DMS114 treated with DMSO at 0.1 percent for 48 hours (cell line): ENCODE data around the gene CLMN.

Experiments used
- DNase-seq: peaks from one replicate; lab custom pipeline; 2025; ENCODE audit not compliant: unreplicated experiment; lab: John Stamatoyannopoulos, UW

CLMN gene

DNA sequence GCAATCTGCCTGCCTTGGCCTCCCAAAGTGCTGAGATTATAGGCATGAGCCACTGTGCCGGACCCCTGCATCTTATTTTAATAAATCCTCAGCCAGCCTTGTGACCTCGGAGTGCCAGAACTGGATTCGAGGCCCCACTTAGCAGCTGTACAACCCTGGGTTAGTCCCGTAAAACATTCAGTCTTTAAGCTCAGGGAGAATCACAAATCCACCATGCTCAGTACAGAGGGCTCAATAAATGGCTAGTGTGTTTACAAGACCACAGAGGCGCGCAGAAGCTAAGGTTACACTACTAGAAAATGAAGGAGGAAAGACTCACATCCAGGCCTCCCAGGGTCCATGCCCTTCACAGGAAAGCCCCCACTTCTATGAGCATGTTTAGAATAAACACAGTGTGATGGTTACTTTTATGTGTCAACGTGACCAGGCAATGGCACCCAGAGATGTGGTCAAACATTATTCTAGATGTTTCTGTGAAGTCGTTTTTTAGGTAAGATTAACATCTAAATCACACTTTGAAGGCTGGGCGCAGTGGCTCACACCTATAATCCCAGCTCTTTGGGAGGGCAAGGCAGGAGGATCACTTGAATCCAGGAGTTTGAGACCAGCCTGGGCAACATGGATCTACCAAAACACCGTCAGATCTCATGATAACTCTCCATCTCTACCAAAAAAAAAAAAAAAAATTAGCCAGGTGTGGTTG lies 55.3 kb downstream of the CLMN start:
- DNase-seq = no peak

DNA sequence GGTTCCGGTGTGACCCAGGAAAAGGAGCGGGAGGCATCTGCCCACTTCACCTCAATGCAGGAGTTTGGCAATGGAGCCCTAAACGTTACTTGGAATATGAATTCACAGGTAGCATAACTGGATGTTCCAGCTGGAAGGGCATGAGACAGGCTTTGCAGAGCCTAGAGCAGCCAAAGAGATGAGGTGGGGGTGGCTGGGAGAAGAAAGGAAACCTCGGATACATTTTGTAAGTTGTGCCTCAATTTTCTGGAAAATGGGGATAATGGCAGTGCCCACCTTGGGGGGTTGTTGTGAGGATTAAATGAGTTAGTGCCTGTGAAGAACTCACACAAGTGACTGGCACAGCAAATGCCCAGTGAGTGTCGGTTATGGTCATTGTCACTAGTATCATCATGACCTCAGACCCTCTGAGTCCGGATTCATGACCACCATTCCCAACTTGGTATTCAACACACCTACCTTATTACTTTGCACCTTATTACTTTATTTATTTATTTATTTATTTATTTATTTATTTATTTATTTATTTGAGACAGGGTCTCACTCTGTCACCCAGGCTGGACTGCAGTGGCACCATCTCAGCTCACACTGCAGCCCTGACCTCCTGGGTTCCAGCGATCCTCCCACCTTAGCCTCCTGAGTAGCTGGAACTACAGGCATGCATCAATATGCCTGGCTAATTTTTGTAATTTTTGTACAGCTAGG lies 56.0 kb downstream of the CLMN start:
- no peak for DNase-seq

DNA sequence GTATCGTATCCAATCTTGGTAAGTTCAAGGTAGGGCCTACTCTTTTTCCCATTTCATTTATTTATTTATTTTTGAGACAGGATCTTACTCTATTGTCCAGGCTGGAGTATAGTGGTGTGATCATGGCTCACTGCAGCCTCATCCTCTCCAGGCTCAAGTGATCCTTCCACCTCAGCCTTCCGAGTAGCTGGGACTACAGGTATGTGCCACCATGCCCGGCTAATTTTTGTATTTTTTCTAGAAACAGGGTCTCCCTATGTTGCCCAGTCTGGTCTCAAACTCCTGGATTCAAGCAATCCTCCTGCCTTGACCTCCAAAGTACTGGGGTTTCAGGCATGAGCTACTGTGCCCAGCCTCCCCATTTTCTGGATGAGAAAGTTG lies 57.2 kb downstream of the CLMN start:
- DNase-seq = no peak

DNA sequence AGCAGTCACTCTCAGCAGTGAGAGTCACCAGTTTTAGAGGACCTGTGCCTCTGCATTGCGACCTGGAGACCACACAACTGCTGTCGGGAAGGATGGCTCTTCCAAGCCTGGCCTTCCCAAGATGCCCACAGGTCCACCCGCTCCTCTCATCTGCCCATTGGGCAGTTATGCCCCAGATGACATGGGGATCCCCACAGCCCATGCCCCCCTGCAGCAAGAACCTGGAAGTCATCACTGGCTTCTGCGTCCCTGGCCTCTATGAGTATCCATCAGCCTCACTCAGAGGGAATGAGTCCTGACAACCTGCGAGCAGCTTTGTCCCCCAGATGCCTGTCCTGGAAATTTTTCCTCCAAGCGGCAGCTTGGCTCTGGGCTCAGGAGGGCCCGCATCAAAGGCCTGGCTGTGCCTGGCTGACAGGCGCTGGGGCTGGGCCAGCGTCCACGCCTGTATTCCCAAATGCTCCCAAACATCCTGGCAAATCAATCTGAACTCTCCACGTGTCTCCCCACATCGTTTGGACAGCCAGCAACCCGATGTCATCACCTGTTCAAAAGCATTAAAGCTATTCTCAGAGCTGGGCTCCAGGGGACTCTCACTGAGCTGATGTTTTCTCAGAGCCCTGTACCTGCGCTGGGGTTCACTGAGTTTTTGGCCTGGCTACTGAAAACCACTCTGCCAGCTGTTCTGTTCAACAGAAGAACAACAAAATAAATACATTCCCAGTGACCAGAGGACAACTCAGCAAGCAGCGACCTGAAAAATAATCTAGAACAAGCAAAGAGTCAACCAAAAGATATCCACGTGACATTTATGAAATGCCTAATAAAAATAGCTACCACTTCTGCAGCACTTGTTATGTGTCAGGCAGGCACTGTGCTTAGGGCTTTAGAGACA lies 57.8 kb downstream of the CLMN start:
- DNase-seq = no peak

DNA sequence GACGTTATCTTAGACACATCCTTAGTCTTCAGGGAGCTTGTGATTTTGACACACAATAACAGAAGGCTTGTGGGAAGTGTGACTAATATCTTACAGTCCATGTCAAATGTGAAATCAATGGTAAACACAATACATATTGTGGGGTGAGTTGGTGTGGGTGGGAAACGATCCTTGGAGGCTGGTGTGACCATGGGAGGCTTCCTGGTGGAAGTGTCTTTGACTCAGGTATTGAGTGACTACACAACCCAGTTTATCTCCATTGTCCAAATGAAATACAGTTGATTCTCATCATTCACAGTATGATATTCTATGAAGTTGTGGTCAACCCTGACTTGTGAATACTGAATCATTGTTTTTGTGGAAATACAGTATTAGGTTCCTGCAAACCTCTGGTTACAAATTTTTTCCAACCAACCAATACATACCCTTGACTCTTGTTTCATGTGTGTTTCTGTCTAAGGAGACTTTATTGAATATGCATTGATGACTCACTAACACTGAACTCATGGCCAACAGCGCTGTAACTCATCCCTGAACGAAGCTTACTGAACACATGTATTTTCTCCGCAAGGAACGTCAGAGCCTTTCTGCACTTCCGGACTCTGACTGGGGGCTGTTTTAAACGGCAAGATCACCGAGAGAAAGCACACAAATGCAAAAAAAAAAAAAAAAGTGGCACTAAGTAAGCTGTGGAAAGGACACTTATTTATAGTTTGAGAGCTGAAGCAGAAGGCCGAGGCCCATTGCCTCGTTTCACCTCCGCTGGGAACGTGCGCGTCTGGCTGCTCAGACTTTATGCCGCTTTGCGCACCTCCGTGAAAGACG lies 59.0 kb downstream of the CLMN start:
- DNase-seq = no peak

DNA sequence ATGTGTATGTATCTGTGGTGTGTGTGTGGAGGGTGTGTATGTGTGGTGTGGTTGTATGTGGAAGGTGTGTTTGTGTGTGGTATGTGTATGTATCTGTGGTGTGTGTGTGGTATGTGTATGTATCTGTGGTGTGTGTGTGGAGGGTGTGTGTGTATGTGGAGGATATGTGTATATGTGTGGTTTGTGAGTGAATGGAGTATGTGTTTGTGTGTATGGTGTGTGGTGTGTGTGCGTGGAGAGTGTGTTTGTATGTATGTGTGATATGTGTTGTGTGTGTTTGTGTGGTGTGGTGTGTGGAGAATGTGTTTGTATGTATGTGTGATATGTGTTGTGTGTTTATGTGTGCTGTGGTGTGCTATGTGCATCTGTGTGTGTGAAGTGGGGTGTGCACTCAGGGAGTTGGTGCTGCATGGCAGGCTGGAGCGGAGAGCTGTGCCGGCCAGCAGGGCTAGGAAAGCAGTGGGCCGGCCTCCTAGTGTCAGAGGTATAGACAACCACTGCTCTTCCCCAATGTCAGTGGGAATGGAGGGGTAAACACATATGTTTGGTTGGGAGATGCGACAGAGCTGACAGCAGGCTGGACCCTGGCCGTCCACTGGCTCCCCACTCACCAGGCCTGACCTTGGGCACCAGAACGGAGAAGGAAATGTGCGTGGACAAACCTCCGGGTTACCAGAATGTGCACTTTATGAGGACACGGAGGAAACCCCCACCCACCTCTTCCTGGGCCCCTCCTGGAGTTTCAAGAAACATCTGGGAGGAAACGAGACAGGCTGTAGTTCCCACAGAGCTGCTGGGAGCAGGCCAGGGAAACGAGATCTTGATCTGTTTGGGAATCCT lies 60.7 kb downstream of the CLMN start:
- DNase-seq = no peak

DNA sequence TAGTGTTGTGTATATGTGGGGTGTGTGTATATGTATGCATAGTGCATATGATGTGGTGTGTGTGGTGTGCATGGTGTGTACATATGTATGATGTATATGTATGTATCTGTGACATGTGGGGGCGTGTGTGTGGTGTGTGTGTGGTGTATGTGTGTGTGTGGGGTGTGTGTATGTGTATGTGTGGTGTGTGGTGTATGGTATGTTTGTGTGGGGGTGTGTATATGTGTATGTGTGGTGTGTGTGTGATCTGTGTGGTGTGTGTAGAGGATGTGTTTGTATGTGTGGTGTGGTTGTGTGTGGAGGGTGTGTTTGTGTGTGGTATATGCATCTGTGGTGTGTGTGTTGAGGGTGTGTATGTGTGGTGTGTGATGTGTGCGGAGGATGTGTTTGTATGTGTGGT lies 61.6 kb downstream of the CLMN start:
- DNase-seq = no peak

DNA sequence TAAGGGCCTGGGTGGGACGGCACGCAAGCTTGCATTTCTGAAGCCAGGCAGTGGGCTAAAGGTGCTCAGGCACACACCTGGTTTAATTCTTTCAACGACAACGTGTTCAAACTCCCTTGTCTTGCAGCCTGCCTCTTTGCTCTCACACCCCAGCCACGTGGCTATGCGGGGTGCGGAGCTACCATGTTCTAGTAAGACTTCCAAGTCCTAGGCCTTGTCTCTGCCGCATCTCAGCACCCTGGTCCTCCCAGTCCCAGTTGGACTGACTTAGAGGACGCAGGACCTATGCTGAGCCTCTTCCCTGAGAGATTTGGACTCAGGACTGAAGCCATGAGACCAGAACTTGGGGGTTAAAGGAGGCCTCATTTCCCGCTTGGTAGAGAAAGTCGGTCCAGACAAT lies 62.2 kb downstream of the CLMN start:
- no peak for DNase-seq

DNA sequence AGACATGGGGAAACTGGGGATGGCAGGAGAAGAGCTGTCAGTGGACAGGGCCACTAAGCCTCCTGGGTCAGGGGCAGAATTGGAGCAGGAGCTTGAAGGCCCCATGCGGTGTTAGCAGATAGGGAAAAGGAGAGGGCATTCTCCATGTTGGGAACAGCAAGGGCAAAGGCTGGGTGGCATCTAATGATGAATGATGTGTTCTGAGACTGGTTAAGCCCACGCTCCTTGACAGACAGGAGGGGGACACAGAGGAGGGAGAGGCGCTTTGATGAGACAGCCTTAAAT lies 63.0 kb downstream of the CLMN start:
- DNase-seq = no peak

DNA sequence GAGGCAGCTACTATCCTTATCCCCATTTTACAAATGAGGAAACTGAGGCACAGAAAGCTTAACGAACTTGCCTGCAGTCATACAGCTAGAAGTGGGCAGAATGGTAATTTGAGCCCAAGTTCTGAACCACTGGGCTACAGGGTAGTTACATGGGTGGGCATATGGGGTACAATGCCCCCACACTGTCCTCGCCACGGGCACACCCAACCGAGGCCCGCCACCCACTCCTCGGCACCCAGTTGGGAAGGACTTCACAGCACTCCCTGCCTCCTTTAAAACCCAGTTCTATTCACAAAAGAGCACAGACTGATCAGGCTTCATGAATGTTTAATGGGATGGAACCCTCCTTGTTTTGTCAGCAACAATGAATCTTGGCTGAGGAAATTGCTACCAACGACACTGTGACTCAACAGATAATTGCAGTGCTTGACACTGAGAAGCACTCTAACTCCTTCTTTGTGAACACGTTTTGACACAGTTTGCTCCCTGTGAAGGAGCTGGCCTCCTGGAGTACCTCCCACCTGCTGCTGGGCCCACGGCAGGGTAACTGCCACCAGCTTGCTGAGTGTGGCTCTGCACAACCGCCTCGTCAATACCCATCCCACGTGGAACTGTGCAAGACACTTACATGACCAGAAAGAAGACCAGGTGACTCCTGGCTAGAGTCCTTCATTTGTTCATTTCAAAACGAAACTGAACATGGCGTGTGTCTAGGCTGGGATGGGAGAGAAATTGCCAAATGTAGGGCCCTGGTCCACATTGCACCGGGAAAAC lies 63.5 kb downstream of the CLMN start:
- DNase-seq = no peak

DNA sequence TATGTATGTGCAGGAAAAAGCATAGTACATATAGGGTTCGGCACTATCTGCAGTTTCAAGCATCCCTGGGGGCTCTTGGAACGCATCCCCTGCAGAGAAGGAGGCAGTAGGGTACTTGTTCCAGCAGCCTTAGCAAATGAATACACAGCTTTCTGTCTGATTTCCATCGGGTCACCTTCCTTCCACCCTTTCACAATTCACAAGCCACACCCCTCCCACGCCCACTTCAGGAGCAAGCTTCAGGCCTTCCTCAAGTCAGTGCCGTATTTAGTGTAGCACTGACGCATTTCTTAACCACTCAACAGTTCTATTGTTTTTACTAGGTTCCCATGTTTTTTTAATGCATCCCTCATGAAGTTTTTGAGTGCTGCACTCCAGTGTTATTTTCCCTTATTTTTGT lies 64.2 kb downstream of the CLMN start:
- DNase-seq = no peak

DNA sequence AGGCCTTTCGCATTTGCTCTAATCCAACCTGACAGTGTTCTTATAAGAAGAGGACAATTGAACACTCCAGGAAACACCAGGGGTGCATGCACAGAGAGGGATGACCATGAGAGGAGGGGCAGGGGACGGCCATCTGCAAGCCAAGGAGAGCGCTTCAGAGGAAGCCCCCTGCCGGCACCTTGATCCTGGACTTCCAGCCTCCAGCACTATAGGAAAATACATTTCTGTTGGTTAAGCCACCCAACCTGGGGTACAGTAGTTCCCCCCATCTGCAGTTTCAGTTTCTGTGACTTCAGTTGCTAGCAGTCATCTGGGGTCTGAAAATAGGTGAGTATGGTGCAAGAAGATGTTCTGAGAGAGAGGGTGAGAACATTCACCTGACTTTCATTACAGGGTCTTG lies 64.7 kb downstream of the CLMN start:
- no peak for DNase-seq

DNA sequence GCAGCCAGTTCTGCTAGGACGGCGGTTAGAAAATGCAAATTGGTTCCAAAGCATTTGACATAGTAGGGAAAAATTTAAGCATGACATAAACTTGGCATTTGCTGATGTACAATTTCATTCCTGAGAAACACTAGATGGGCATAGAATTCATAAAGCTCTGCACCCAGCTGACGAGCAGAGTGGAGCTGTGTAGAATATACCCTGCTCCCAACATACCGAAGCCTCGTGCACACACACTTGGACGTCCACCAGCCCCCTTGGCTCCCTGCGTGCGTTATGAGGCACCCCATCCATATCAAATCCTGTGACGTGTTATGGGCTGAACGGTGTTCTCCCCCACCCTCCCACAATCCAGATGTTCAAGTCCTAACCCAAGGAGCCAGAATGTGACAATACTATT lies 65.4 kb downstream of the CLMN start:
- no peak for DNase-seq

DNA sequence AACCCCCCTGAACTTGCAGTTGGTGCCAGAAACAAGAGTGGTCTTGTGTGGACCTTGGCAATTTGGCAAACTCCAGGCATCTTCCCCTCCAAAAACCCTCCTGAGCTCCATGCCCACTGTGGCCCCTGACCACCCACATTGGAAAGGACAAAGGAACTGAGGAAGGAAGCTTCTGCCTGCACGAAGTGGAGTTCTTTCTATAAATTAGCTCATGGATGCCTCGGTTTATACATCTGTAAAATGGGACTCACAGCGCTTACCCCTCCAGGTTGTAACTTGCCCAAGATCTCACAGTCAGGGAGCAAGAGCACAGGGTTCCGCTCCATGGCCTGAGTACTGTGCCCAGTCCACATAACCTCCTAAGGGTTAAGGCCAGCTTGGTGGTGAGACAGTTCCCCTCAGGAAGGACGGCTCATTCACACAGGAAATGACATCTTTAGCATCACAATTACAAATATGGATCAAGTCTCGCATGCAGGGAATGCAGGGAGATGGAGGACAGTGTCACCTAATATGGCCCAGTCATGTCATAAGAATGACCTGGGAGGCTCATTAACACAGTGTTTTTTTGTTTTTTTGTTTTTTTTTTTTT lies 66.6 kb downstream of the CLMN start:
- no peak for DNase-seq

DNA sequence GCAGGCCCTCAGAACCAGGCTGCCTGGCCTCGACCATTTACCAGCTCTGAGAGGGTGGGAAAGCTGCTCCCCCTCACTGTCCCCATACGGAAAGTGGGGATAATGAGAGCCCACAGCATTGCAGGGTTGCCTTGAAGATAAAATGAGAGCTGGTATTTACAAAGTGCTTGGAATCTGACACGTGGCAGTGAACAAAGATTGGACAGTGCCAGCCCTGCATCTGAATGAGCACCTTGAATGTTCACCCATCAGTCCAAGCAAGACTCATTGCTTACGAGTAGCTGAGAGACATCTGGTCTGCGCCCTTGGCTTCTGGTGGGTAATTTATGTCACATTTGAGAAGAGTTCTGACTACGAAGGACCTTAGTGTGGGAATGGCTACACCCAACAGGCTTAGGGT lies 67.5 kb downstream of the CLMN start:
- DNase-seq = no peak

DNA sequence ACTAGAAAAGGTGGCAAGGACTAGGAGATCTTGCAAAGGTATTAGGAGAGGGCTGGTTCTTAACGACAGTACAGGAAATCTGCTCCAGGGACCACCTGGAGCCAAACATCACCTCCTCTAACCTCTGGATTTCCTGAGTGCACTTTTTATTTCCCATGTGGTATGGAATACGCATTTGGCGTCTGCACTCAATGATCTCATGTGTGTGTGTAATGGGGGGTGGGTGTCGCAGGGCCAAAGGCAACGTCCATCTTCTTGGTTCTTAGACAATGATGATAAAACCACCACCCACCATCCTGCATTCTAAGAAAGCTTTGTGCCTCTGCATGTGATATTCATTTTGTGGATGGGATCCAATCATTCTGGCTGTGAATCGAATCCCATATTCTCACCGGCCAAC lies 68.8 kb downstream of the CLMN start:
- DNase-seq = no peak

DNA sequence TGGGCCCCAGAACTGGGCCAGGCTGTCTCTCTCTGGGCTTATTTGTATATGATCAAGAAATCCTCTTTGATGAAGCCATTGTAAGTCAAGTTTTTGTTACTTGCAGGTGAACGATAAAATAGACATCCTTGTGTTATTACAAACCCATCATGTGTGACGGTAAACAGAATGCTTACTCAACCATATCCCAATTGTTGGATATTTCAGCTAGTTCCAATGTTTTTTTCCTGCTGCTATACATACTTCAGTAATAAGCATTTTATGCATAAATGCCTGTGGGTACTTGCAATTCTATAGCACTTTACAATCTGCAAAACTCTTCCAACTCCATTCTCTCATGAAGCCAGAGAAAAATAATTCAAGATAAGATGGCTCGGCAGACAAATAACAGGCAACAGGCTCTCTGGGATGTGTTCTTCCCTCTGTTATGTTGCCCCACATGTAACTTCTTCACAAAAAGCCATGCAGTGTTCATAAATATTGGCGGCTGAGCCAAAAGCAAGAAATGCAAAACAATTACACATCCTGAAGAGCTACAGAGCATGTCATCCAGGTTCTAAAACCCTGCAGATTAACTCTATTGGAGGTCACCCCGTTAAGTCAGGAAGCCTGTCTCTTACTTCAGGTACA lies 69.5 kb downstream of the CLMN start:
- no peak for DNase-seq

DNA sequence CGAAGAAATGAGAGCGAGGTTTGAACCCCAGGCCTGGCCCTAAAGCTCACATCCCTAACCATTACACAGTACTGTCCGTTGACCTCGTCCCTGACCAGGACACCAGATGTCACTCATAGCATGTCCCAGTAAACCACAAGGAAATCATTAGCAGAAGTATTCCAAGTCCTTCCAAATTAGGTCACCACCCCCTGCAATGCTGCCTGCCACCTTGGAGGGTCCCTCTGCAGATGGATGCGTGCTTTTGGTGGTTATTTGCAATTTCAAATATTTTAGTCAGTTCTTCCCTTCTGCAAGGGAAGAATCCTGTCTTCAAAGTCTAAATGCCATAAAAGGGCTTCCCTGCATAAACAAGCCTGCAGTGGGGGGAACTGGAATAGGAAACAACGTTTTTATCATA lies 71.3 kb downstream of the CLMN start:
- no peak for DNase-seq

DNA sequence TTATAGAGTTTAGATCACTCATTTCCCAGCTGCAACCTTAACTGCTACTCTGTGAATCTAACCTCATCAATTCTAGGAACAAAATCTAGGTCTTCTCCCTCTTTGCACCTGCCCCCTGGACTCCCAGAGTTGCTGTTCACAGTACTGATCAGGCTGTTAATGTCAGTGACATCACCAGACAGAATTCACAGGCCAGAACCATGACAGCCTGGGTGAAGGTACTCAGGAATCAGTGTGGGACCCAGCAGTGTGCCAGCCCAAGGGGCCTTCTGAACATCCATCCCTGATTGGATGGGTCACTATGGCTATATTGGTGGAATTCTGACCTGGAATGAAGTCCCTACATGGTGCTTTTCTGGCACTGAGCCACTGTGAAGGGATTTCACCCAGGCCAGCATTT lies 72.8 kb downstream of the CLMN start:
- no peak for DNase-seq
